NCI-H2107 treated with DMSO at 0.1 percent for 48 hours (cell line): ENCODE results near the gene PNLIPRP3.

Experiments
- DNase-seq: peaks from one replicate; lab custom pipeline; 2025; ENCODE audit not compliant: unreplicated experiment; lab: John Stamatoyannopoulos, UW

The PNLIPRP3 gene

GRCh38 chr10:116450861-116451260 lies 23.2 kb downstream of the PNLIPRP3 start:
- DNase-seq, result no peak

GRCh38 chr10:116451711-116452337 lies 24.2 kb downstream of the PNLIPRP3 start:
- no peak for DNase-seq

GRCh38 chr10:116452338-116452720 lies 24.7 kb downstream of the PNLIPRP3 start:
- no peak for DNase-seq

- no peak for DNase-seq
These were observed 29.8 kb downstream of the PNLIPRP3 start for GRCh38 chr10:116457488-116457887.

GRCh38 chr10:116460219-116460618 lies 32.6 kb downstream of the PNLIPRP3 start:
- DNase-seq, result no peak

- DNase-seq, result no peak
These were observed 34.0 kb downstream of the PNLIPRP3 start for GRCh38 chr10:116461680-116462079.

GRCh38 chr10:116464257-116464656 lies 36.6 kb downstream of the PNLIPRP3 start:
- DNase-seq, result no peak

GRCh38 chr10:116465546-116465945 lies 37.9 kb downstream of the PNLIPRP3 start:
- no peak for DNase-seq

GRCh38 chr10:116466715-116467422 lies 39.2 kb downstream of the PNLIPRP3 start:
- no peak for DNase-seq

- no peak for DNase-seq
These were observed 41.8 kb downstream of the PNLIPRP3 start for GRCh38 chr10:116469437-116469836.

GRCh38 chr10:116470071-116470470 lies 42.4 kb downstream of the PNLIPRP3 start:
- no peak for DNase-seq

GRCh38 chr10:116470768-116471415 lies 43.2 kb downstream of the PNLIPRP3 start:
- DNase-seq, result no peak

GRCh38 chr10:116472891-116473290 lies 45.2 kb downstream of the PNLIPRP3 start:
- no peak for DNase-seq

GRCh38 chr10:116475866-116476265 lies 48.2 kb downstream of the PNLIPRP3 start:
- DNase-seq, result no peak

GRCh38 chr10:116476461-116476860 lies 48.8 kb downstream of the PNLIPRP3 start:
- DNase-seq, result no peak

GRCh38 chr10:116477986-116478664 lies 50.5 kb downstream of the PNLIPRP3 start:
- DNase-seq, result no peak

GRCh38 chr10:116486770-116487448 lies 59.3 kb downstream of the PNLIPRP3 start:
- DNase-seq, result no peak

- no peak for DNase-seq
These were observed 60.1 kb downstream of the PNLIPRP3 start for GRCh38 chr10:116487522-116488430.

GRCh38 chr10:116489460-116489859 lies 61.8 kb downstream of the PNLIPRP3 start:
- DNase-seq, result no peak

GRCh38 chr10:116490028-116490662 lies 62.5 kb downstream of the PNLIPRP3 start:
- DNase-seq, result no peak
